ENCODE data around the gene DUSP1. TPM values are rescaled to one million over a fixed set of nuclear protein-coding genes. Genes with fewer than 3 reads are reported as not detected.

Gene DUSP1
- total and polyA plus RNA-seq, 9 of the 15 experiments (the other 6 are each of a cell fraction or from before 2014, with no cell fraction given): 2.1 to 14.2 (median 8.5) TPM

- TF ChIP-seq ZNF551 (CRISPR knock-in tag; IDR thresholded peaks at IDR 0.05) (no peak), ATF1 (CRISPR knock-in tag; IDR thresholded peaks at IDR 0.05) (no peak), ATF1 (tag; IDR thresholded peaks at IDR 0.05) (peak; percentile 90), MAZ (CRISPR knock-in tag; conservative IDR thresholded peaks at IDR 0.05 in 1 of 2, IDR thresholded peaks at IDR 0.05 in 1 of 2) (peak in 1 of 2 experiments; percentile 89), SPI1 (IDR thresholded peaks at IDR 0.05; ENCODE audit: borderline replicate concordance, low read depth, low read length) (0 out of 2 replicates have a peak, but pooled peaks have one; percentile 36), POLR2AphosphoS5 (IDR thresholded peaks at IDR 0.05; ENCODE audit: control insufficient read depth, insufficient read depth, low read depth, low read length) (peak; percentile 43; the same call in 1 of the 2 replicates), FOS (IDR thresholded peaks at IDR 0.05; ENCODE audit: extremely low read depth, insufficient read length) (no peak), MAFF (IDR thresholded peaks at IDR 0.05; ENCODE audit: low read length) (0 out of 2 replicates have a peak, but pooled peaks have one; percentile 2), GATAD2A (IDR thresholded peaks at IDR 0.05) (peak; percentile 35; the same call in 1 of the 2 replicates), ETS1 (conservative IDR thresholded peaks at IDR 0.05; ENCODE audit: control insufficient read depth, low read depth, low read length) (peak; percentile 70; the same call in 1 of the 2 replicates), NFIC (IDR thresholded peaks at IDR 0.05) (peak; percentile 81), ARID2 (IDR thresholded peaks at IDR 0.05) (peak; percentile 74; the same call in 1 of the 2 replicates), ZNF133 (CRISPR knock-in tag; IDR thresholded peaks at IDR 0.05) (no peak), LEF1 (IDR thresholded peaks at IDR 0.05) (peak; percentile 95), MLLT1 (IDR thresholded peaks at IDR 0.05) (peak in 1 of 2 experiments; percentile 97; a peak in 2 of 4 replicates), EP300 (IDR thresholded peaks at IDR 0.05; ENCODE audit: low read length) (peak; percentile 64), KLF13 (tag; IDR thresholded peaks at IDR 0.05; ENCODE audit: borderline replicate concordance, low read depth) (0 out of 2 replicates have a peak, but pooled peaks have one; percentile 12)
- TF ChIP-seq, protein P1, sequence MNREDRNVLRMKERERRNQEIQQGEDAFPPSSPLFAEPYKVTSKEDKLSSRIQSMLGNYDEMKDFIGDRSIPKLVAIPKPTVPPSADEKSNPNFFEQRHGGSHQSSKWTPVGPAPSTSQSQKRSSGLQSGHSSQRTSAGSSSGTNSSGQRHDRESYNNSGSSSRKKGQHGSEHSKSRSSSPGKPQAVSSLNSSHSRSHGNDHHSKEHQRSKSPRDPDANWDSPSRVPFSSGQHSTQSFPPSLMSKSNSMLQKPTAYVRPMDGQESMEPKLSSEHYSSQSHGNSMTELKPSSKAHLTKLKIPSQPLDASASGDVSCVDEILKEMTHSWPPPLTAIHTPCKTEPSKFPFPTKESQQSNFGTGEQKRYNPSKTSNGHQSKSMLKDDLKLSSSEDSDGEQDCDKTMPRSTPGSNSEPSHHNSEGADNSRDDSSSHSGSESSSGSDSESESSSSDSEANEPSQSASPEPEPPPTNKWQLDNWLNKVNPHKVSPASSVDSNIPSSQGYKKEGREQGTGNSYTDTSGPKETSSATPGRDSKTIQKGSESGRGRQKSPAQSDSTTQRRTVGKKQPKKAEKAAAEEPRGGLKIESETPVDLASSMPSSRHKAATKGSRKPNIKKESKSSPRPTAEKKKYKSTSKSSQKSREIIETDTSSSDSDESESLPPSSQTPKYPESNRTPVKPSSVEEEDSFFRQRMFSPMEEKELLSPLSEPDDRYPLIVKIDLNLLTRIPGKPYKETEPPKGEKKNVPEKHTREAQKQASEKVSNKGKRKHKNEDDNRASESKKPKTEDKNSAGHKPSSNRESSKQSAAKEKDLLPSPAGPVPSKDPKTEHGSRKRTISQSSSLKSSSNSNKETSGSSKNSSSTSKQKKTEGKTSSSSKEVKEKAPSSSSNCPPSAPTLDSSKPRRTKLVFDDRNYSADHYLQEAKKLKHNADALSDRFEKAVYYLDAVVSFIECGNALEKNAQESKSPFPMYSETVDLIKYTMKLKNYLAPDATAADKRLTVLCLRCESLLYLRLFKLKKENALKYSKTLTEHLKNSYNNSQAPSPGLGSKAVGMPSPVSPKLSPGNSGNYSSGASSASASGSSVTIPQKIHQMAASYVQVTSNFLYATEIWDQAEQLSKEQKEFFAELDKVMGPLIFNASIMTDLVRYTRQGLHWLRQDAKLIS (CRISPR knock-in tag; IDR thresholded peaks at IDR 0.05): no peak; the same call in 1 of the 2 replicates
- TF ChIP-seq, protein P2, sequence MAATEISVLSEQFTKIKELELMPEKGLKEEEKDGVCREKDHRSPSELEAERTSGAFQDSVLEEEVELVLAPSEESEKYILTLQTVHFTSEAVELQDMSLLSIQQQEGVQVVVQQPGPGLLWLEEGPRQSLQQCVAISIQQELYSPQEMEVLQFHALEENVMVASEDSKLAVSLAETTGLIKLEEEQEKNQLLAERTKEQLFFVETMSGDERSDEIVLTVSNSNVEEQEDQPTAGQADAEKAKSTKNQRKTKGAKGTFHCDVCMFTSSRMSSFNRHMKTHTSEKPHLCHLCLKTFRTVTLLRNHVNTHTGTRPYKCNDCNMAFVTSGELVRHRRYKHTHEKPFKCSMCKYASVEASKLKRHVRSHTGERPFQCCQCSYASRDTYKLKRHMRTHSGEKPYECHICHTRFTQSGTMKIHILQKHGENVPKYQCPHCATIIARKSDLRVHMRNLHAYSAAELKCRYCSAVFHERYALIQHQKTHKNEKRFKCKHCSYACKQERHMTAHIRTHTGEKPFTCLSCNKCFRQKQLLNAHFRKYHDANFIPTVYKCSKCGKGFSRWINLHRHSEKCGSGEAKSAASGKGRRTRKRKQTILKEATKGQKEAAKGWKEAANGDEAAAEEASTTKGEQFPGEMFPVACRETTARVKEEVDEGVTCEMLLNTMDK (IDR thresholded peaks at IDR 0.05; ENCODE audit: borderline replicate concordance, insufficient read depth, low read depth, low read length, poor library complexity, severe bottlenecking): peak; percentile 20
These were observed 1.3 kb upstream of the DUSP1 start (continued) for GRCh38 chr5:172772112-172772906.
